ENCODE results near the gene HAUS7. TPM values are rescaled to one million over a fixed set of nuclear protein-coding genes. Genes with fewer than 3 reads are reported as not detected.

The HAUS7 gene
- total and polyA plus RNA-seq, 2 experiments from 2014 or later: 24.5 to 28.3 TPM

DNA sequence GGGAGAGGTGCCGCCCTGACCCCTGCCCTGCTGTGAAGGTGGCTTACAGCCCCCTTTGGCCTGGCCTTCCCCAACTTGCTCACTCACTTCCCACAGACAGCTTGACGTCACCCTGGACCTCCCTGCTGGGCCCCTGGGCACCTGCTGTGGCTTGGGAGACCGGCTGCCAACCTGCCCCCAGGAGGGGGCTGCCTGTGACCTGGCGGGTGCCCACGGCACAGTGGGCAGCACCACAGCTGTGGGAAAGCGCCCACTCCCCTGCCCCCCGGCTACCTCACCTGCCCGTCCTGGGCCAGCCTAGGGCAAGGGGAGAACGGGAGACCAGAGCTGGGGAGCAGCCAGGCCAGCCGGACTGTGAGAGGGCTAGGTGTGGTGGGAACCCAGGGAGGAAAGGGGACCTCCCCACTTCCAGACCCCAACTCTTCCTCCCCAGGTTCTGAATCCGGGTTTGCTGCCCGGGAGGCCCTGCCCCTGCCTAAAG lies 61.5 kb downstream of the HAUS7 start:
- Histone ChIP-seq H2AFZ (no peak overlapping the region), H3K27ac (no peak overlapping the region), H3F3A (ENCODE audit: insufficient read depth) (no peaks in the 10 kb centered on the region), H3K27me3 (replicated peaks; ENCODE audit: insufficient read depth) (no peaks in the 10 kb centered on the region; the same call in none of the 2 replicates), H3K4me3 (no peak overlapping the region), H3K9me2 (ENCODE audit: insufficient read depth) (no peaks in the 10 kb centered on the region), H4K20me1 (ENCODE audit: insufficient read depth) (no peaks in the 10 kb centered on the region), H3K79me2 (ENCODE audit: insufficient read depth) (no peaks in the 10 kb centered on the region), H3K9ac (no peak overlapping the region), H3K9me3 (ENCODE audit: low read depth) (no peaks in the 10 kb centered on the region), H3K4me2 (ENCODE audit: unreplicated experiment) (no peak overlapping the region), H3K4me1 (ENCODE audit: insufficient read depth) (no peaks in the 10 kb centered on the region), H3K36me3 (ENCODE audit: low read depth) (no peaks in the 10 kb centered on the region)
- 80 to 84% methylated on average over 3 to 6 of the region's 12 CpGs for WGBS, 2 experiments (ENCODE audit: low coverage in 1 of 2, low lambda C conversion rate in 2 of 2, missing lambda C conversion rate in 2 of 2)
- TF ChIP-seq EZH2phosphoT487 (IDR thresholded peaks at IDR 0.05; ENCODE audit: insufficient read depth, low read depth) (no peak), EZH2 (IDR thresholded peaks at IDR 0.05; ENCODE audit: insufficient read depth, poor library complexity, severe bottlenecking) (no peak)
- no peak for DNase-seq
- in situ Hi-C loops (cut with MboI): no loop called here

- Histone ChIP-seq H3K79me2 (ENCODE audit: insufficient read depth) (no peaks in the 10 kb centered on the region), H3K9me2 (ENCODE audit: insufficient read depth) (no peaks in the 10 kb centered on the region), H2AFZ (no peak overlapping the region), H3K36me3 (ENCODE audit: low read depth) (no peaks in the 10 kb centered on the region), H3K4me1 (ENCODE audit: insufficient read depth) (no peaks in the 10 kb centered on the region), H3K4me3 (no peak overlapping the region), H3K9ac (no peak overlapping the region), H3K4me2 (ENCODE audit: unreplicated experiment) (no peak overlapping the region), H3F3A (ENCODE audit: insufficient read depth) (no peaks in the 10 kb centered on the region), H4K20me1 (ENCODE audit: insufficient read depth) (no peaks in the 10 kb centered on the region), H3K9me3 (ENCODE audit: low read depth) (no peaks in the 10 kb centered on the region), H3K27ac (no peak overlapping the region), H3K27me3 (replicated peaks; ENCODE audit: insufficient read depth) (no peaks in the 10 kb centered on the region; the same call in none of the 2 replicates)
- no peak for TF ChIP-seq EZH2phosphoT487 (IDR thresholded peaks at IDR 0.05; ENCODE audit: insufficient read depth, low read depth)
- DNase-seq: no peak
- 68 to 80% methylated on average over 3 to 8 of the region's 10 CpGs for WGBS, 2 experiments (ENCODE audit: low coverage in 1 of 2, low lambda C conversion rate in 2 of 2, missing lambda C conversion rate in 2 of 2)
- in situ Hi-C loops (cut with MboI): no loop called here
Observed at GRCh38 chrX:153408221-153408721, 62.1 kb downstream of the HAUS7 start.

DNA sequence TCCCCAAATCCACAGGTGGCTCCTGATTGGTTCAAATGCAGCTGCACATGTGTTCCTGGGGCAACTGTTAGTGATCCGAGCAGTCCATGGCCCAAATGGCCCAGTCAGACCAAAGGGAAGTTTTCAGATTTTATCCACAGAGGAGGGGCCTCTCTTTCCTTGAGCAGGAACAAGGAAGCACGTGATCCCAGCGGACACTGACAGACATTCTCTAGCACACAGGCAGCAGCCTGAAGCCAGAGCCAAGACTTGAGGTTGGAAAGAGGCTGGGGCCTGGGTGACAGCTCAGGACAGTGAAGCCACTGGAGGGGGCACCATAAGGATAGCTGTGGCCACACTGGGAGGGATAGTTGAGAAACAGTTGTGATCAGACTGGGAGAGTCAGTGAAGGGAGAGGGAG lies 62.6 kb downstream of the HAUS7 start:
- H3K9me2 ChIP-seq (ENCODE audit: insufficient read depth): no peaks in the 10 kb centered on the region
- H3K79me2 ChIP-seq (ENCODE audit: insufficient read depth): no peaks in the 10 kb centered on the region
- no peaks in the 10 kb centered on the region for H3K36me3 ChIP-seq (ENCODE audit: low read depth)
- no peak overlapping the region for H3K9ac ChIP-seq
- H4K20me1 ChIP-seq (ENCODE audit: insufficient read depth): no peaks in the 10 kb centered on the region
- H3K4me2 ChIP-seq (ENCODE audit: unreplicated experiment): no peak overlapping the region
- H2AFZ ChIP-seq: no peak overlapping the region
- WGBS, 2 experiments (ENCODE audit: low coverage in 1 of 2, low lambda C conversion rate in 2 of 2, missing lambda C conversion rate in 2 of 2): 56 to 61% methylated on average over 3 of the region's 3 CpGs
- no peak overlapping the region for H3K27ac ChIP-seq
- H3K4me3 ChIP-seq: no peak overlapping the region
- H3F3A ChIP-seq (ENCODE audit: insufficient read depth): no peaks in the 10 kb centered on the region
- TF ChIP-seq EZH2 (IDR thresholded peaks at IDR 0.05; ENCODE audit: insufficient read depth, poor library complexity, severe bottlenecking) (no peak), EZH2phosphoT487 (IDR thresholded peaks at IDR 0.05; ENCODE audit: insufficient read depth, low read depth) (no peak)
- no peaks in the 10 kb centered on the region for H3K4me1 ChIP-seq (ENCODE audit: insufficient read depth)
- DNase-seq: no peak
- in situ Hi-C loops (cut with MboI): no loop called here
- no peaks in the 10 kb centered on the region; the same call in none of the 2 replicates for H3K27me3 ChIP-seq (replicated peaks; ENCODE audit: insufficient read depth)
- H3K9me3 ChIP-seq (ENCODE audit: low read depth): no peaks in the 10 kb centered on the region

DNA sequence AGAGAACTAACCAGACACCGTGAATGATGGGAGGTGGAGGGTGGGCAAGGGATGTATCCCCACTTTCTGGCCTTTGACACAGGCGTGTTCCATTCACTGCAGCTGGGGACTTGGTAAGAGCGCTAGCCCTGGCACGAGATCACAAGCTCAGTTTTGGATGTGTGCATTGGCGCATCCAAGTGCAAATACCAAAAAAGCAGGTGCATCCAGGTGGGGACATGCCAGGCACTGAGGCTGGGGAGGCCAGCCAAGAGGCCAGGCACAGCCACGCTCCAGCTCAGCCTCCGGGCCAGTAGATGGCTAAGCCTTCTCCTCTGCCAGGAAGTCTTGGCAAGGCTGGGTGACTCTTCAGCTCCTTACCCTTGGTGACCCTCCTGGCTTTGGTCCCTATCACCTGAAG lies 63.5 kb downstream of the HAUS7 start:
- in situ Hi-C loops (cut with MboI): no loop called here
- H3K9me3 ChIP-seq (ENCODE audit: low read depth): no peaks in the 10 kb centered on the region
- TF ChIP-seq EZH2phosphoT487 (IDR thresholded peaks at IDR 0.05; ENCODE audit: insufficient read depth, low read depth): no peak
- no peak for TF ChIP-seq EZH2 (IDR thresholded peaks at IDR 0.05; ENCODE audit: insufficient read depth, poor library complexity, severe bottlenecking)
- no peaks in the 10 kb centered on the region for H3F3A ChIP-seq (ENCODE audit: insufficient read depth)
- no peak overlapping the region for H3K9ac ChIP-seq
- H3K4me1 ChIP-seq (ENCODE audit: insufficient read depth): no peaks in the 10 kb centered on the region
- H3K4me2 ChIP-seq (ENCODE audit: unreplicated experiment): no peak overlapping the region
- H3K27ac ChIP-seq: no peak overlapping the region
- H3K9me2 ChIP-seq (ENCODE audit: insufficient read depth): no peaks in the 10 kb centered on the region
- no peak for DNase-seq
- no peak overlapping the region for H3K4me3 ChIP-seq
- no peak overlapping the region for H2AFZ ChIP-seq
- H3K27me3 ChIP-seq (replicated peaks; ENCODE audit: insufficient read depth): no peaks in the 10 kb centered on the region; the same call in 1 of the 2 replicates
- no peaks in the 10 kb centered on the region for H3K79me2 ChIP-seq (ENCODE audit: insufficient read depth)
- H3K36me3 ChIP-seq (ENCODE audit: low read depth): no peaks in the 10 kb centered on the region
- no peaks in the 10 kb centered on the region for H4K20me1 ChIP-seq (ENCODE audit: insufficient read depth)
- 79% methylated on average over 2 to 6 of the region's 7 CpGs for WGBS, 2 experiments (ENCODE audit: low coverage in 1 of 2, low lambda C conversion rate in 2 of 2, missing lambda C conversion rate in 2 of 2)

DNA sequence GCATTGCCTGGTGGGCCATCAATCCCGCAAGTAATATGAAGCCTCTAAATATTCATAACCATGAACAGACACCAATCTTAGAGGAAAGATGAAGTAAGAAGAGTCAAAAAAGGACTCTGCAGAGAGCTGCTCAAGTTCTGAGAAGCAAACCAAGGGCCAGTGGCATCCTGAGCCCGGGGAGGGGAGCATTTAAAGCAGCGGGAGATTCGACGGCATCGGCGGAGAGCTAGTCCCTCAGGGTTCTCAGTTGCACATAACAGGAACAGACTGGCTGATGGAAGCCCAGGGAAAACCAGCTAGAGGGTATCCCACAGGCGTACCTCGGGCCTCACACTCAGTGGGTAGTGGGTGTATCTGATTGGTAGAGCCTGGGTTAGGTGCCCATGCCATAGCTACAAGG lies 64.4 kb downstream of the HAUS7 start:
- TF ChIP-seq EZH2 (IDR thresholded peaks at IDR 0.05; ENCODE audit: insufficient read depth, poor library complexity, severe bottlenecking) (no peak), EZH2phosphoT487 (IDR thresholded peaks at IDR 0.05; ENCODE audit: insufficient read depth, low read depth) (no peak)
- H3F3A ChIP-seq (ENCODE audit: insufficient read depth): no peaks in the 10 kb centered on the region
- H3K36me3 ChIP-seq (ENCODE audit: low read depth): no peaks in the 10 kb centered on the region
- H3K4me3 ChIP-seq: no peak overlapping the region
- no peaks in the 10 kb centered on the region for H3K4me1 ChIP-seq (ENCODE audit: insufficient read depth)
- no peaks in the 10 kb centered on the region for H4K20me1 ChIP-seq (ENCODE audit: insufficient read depth)
- H3K9me3 ChIP-seq (ENCODE audit: low read depth): no peaks in the 10 kb centered on the region
- no peak for DNase-seq
- no peaks in the 10 kb centered on the region for H3K27me3 ChIP-seq (replicated peaks; ENCODE audit: insufficient read depth)
- H2AFZ ChIP-seq: no peak overlapping the region
- H3K79me2 ChIP-seq (ENCODE audit: insufficient read depth): no peaks in the 10 kb centered on the region
- WGBS, 2 experiments (ENCODE audit: low coverage in 1 of 2, low lambda C conversion rate in 2 of 2, missing lambda C conversion rate in 2 of 2): 52 to 58% methylated on average over 8 to 9 of the region's 9 CpGs
- no peak overlapping the region for H3K9ac ChIP-seq
- in situ Hi-C loops (cut with MboI): no loop called here
- H3K9me2 ChIP-seq (ENCODE audit: insufficient read depth): no peaks in the 10 kb centered on the region
- H3K27ac ChIP-seq: no peak overlapping the region
- no peak overlapping the region for H3K4me2 ChIP-seq (ENCODE audit: unreplicated experiment)
